HepG2 (cell line): Measurements from ENCODE around the gene SERTAD3. TPM values are rescaled to one million over a fixed set of nuclear protein-coding genes. Genes with fewer than 3 reads are reported as not detected.
A peak's percentile ranks its signal among the peaks of the same experiment; 100 is the strongest.

ENCODE experiments used
- HCFC1 ChIP-seq: fragments of 150-350 bp; IDR thresholded peaks from 2 replicates; pipeline ENCODE4 v1.6.1; 2014; ENCODE audit warnings: low read depth, low read length
- MLX ChIP-seq: IDR thresholded peaks from 2 replicates; pipeline ENCODE4 v1.6.1; 2016
- RFX5 ChIP-seq: IDR thresholded peaks from 2 replicates; pipeline ENCODE4 v1.6.1; 2011; ENCODE audit warnings: low read depth, low read length, improper control_type of control experiment
- SNAPC4 ChIP-seq: sonication (generic); formaldehyde crosslinking; IDR thresholded peaks from 2 replicates; pipeline ENCODE4 v1.4.0; 2020; ENCODE audit warnings: mild to moderate bottlenecking, missing genetic modification reagents
- SRSF1 ChIP-seq: fragments of 200-400 bp; formaldehyde crosslinking; optimal IDR thresholded peaks from 2 replicates; pipeline ENCODE3; 2017; ENCODE audit warnings: mild to moderate bottlenecking, low read depth, low read length, moderate library complexity
- TFDP1 ChIP-seq: IDR thresholded peaks from 2 replicates; pipeline ENCODE4 v1.6.1; 2016; ENCODE audit warnings: missing compliant biosample characterization, missing genetic modification reagents, borderline replicate concordance
- TRAFD1 ChIP-seq: sonication (generic); formaldehyde crosslinking; IDR thresholded peaks from 2 replicates; pipeline ENCODE4 v1.5.1; 2020; ENCODE audit warnings: missing genetic modification reagents, mild to moderate bottlenecking, borderline replicate concordance
- U2AF2 ChIP-seq: fragments of 200-400 bp; formaldehyde crosslinking; IDR thresholded peaks from 2 replicates; pipeline ENCODE4 v1.6.1; 2017; ENCODE audit warnings: low read depth, mild to moderate bottlenecking, low read length
- ZNF317 ChIP-seq: sonication (generic); formaldehyde crosslinking; IDR thresholded peaks from 2 replicates; pipeline ENCODE4 v1.5.0; 2020; ENCODE audit warnings: mild to moderate bottlenecking, missing genetic modification reagents
- ZNF543 ChIP-seq: sonication (generic); formaldehyde crosslinking; IDR thresholded peaks from 2 replicates; pipeline ENCODE4 v1.4.0; 2020; ENCODE audit warnings: mild to moderate bottlenecking, missing genetic modification reagents
- ZNF550 ChIP-seq: sonication (generic); formaldehyde crosslinking; IDR thresholded peaks from 2 replicates; pipeline ENCODE4 v1.4.0; 2020; ENCODE audit warnings: mild to moderate bottlenecking, missing genetic modification reagents, borderline replicate concordance
- ZNF670 ChIP-seq: sonication (generic); formaldehyde crosslinking; IDR thresholded peaks from 2 replicates; pipeline ENCODE4 v1.8.0; 2022; ENCODE audit warnings: mild to moderate bottlenecking, missing genetic modification reagents, borderline replicate concordance
- ZSCAN22 ChIP-seq: sonication (generic); formaldehyde crosslinking; IDR thresholded peaks from 2 replicates; pipeline ENCODE4 v1.4.0; 2020; ENCODE audit warnings: mild to moderate bottlenecking, missing genetic modification reagents
- polyA plus RNA-seq, 8 experiments: library from polyadenylated mRNA; depleted of rRNA in 3 of 8; stranded (reverse) in 7 of 8; unstranded in 1 of 8; fragments of >200 nt; fragmentation: Illumina TruSeq in 4 of 8; extraction: Trizol in 4 of 8; gene quantifications; 2 replicates each; pipeline versions ENCODE4 v1.2.1 to v1.2.3, GENCODE V29; 2011 to 2016; ENCODE audit warnings: low read depth in 4 of 8, missing spikeins in 1 of 8, mixed read lengths in 1 of 8; ENCODE audit not compliant: insufficient read depth in 1 of 8
- total RNA-seq, 5 experiments: library from RNA; depleted of rRNA; stranded (reverse); fragments of >200 nt; fragmentation: Illumina TruSeq; extraction: Trizol; gene quantifications; 2 replicates each; pipeline ENCODE4 v1.2.3, GENCODE V29; 2016; ENCODE audit warnings: low read depth in 1 of 5
- TF ChIP-seq, protein P1 (sequence below): sonication (generic); formaldehyde crosslinking; IDR thresholded peaks from 2 replicates; pipeline ENCODE4 v1.9.0; 2022; ENCODE audit warnings: missing genetic modification reagents, mild to moderate bottlenecking, borderline replicate concordance
- TF ChIP-seq, protein P2 (sequence below): sonication (generic); formaldehyde crosslinking; IDR thresholded peaks from 2 replicates; pipeline ENCODE4 v1.9.0; 2021; ENCODE audit warnings: missing genetic modification reagents, mild to moderate bottlenecking, borderline replicate concordance

The SERTAD3 gene
- total and polyA plus RNA-seq, 2 of the 13 experiments (the other 11 are each of a cell fraction or from before 2014, with no cell fraction given), result 9.6 to 16.9 TPM

DNA sequence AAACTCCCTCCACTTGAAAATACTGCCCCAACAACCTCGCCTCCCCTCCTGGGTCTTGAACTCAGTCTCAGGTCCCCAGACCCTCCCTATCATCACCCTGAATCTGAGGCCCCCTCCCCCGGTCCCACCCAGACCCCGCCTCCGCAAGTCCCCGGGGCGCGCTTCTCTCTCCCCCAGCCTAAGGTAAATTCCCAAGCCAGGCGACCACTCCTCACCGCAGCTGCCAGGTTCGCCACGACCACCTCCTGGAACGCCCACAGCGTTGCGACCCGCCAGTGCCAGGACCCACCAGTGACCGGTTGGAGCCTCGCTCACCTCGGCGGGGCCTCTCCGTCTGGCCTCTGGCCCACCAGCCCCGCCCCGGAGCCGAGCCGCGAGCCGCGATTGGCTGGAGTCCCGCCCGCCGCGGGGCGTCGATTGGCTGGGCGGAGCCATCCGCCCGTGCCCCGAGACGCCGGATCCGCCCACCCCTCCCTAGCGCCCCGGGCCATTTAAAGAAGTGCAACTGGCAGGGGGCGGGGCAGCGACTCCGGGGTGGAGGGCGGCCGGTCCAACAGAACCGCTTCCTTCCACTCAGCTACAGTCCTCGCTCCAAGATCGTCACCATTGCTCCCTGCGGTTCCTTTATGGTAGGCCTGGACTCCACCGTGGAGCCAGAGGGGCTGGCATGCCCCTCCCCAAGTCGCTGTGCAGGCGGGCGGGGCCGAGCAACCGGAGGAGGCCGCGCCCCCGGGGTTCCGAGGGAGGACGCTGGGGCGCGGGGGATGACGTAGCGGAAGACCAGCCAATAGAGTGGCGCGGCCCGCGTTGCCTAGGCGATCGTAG lies at the start of gene SERTAD3 (continued):
- 0 out of 2 replicates have a peak, but pooled peaks have one; percentile 42 for TF ChIP-seq ZNF317
- 0 out of 2 replicates have a peak, but pooled peaks have one; percentile 45 for TF ChIP-seq RFX5
- no peak for TF ChIP-seq SRSF1
- TF ChIP-seq ZNF543 (CRISPR knock-in tag), result no peak; the same call in 1 of the 2 replicates
- no peak for TF ChIP-seq HCFC1
- TF ChIP-seq ZNF670 (CRISPR knock-in tag), result peak; percentile 38; the same call in 1 of the 2 replicates
- TF ChIP-seq U2AF2, result 0 out of 2 replicates have a peak, but pooled peaks have one; percentile 82
- no peak for TF ChIP-seq ZNF550 (CRISPR knock-in tag)
- no peak for TF ChIP-seq MLX (CRISPR knock-in tag)
- no peak for TF ChIP-seq ZSCAN22 (CRISPR knock-in tag)
- TF ChIP-seq, protein P1, sequence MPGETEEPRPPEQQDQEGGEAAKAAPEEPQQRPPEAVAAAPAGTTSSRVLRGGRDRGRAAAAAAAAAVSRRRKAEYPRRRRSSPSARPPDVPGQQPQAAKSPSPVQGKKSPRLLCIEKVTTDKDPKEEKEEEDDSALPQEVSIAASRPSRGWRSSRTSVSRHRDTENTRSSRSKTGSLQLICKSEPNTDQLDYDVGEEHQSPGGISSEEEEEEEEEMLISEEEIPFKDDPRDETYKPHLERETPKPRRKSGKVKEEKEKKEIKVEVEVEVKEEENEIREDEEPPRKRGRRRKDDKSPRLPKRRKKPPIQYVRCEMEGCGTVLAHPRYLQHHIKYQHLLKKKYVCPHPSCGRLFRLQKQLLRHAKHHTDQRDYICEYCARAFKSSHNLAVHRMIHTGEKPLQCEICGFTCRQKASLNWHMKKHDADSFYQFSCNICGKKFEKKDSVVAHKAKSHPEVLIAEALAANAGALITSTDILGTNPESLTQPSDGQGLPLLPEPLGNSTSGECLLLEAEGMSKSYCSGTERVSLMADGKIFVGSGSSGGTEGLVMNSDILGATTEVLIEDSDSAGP (CRISPR knock-in tag), result peak; percentile 94
- no peak; the same call in 1 of the 2 replicates for TF ChIP-seq TRAFD1 (CRISPR knock-in tag)
- TF ChIP-seq, protein P2, sequence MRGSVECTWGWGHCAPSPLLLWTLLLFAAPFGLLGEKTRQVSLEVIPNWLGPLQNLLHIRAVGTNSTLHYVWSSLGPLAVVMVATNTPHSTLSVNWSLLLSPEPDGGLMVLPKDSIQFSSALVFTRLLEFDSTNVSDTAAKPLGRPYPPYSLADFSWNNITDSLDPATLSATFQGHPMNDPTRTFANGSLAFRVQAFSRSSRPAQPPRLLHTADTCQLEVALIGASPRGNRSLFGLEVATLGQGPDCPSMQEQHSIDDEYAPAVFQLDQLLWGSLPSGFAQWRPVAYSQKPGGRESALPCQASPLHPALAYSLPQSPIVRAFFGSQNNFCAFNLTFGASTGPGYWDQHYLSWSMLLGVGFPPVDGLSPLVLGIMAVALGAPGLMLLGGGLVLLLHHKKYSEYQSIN, result no peak
- TF ChIP-seq SNAPC4, result 0 out of 2 replicates have a peak, but pooled peaks have one; percentile 48
- peak; percentile 35; the same call in 1 of the 2 replicates for TF ChIP-seq TFDP1 (CRISPR knock-in tag)
